KOPT-K1 (cell line): ENCODE measurements around the gene DPH3.

Experiments used
- H3K27ac ChIP-seq: fragments of 200-600 bp; sonication (generic); 2 replicates; pipeline ENCODE4 v1.5.1; 2016; ENCODE audit warnings: antibody characterized with exemption, mild to moderate bottlenecking, low read depth, low read length; ENCODE audit not compliant: poor library complexity, severe bottlenecking
- H3K36me3 ChIP-seq: fragments of 200-600 bp; sonication (generic); 2 replicates; pipeline ENCODE4 v1.5.1; 2017; ENCODE audit warnings: antibody characterized with exemption, mild to moderate bottlenecking, low read length, moderate library complexity; ENCODE audit not compliant: insufficient read depth
- H3K9me3 ChIP-seq: fragments of 200-600 bp; sonication (generic); 2 replicates; pipeline ENCODE4 v1.5.1; 2017; ENCODE audit warnings: antibody characterized with exemption, low read length, mild to moderate bottlenecking; ENCODE audit not compliant: insufficient read depth, poor library complexity, severe bottlenecking

Gene DPH3

GRCh38 chr3:16253601-16254000 lies 11.1 kb downstream of the DPH3 start:
- no peaks in the 10 kb centered on the region for H3K36me3 ChIP-seq
- H3K27ac ChIP-seq: no peak overlapping the region
- H3K9me3 ChIP-seq: no peaks in the 10 kb centered on the region

GRCh38 chr3:16252988-16253387 lies 11.8 kb downstream of the DPH3 start:
- Histone ChIP-seq H3K27ac (no peak overlapping the region), H3K36me3 (no peaks in the 10 kb centered on the region), H3K9me3 (no peaks in the 10 kb centered on the region)

- no peak overlapping the region for H3K27ac ChIP-seq
- no peaks in the 10 kb centered on the region for H3K36me3 ChIP-seq
- H3K9me3 ChIP-seq: no peaks in the 10 kb centered on the region
These were observed 12.3 kb downstream of the DPH3 start for GRCh38 chr3:16252243-16252978.

GRCh38 chr3:16251316-16252085 lies 13.2 kb downstream of the DPH3 start:
- Histone ChIP-seq H3K9me3 (no peaks in the 10 kb centered on the region), H3K36me3 (no peaks in the 10 kb centered on the region), H3K27ac (no peak overlapping the region)

GRCh38 chr3:16249886-16250285 lies 14.9 kb downstream of the DPH3 start:
- H3K36me3 ChIP-seq: no peaks in the 10 kb centered on the region
- H3K27ac ChIP-seq: no peak overlapping the region
- H3K9me3 ChIP-seq: no peaks in the 10 kb centered on the region

- H3K9me3 ChIP-seq: no peaks in the 10 kb centered on the region
- H3K27ac ChIP-seq: no peak overlapping the region
- no peaks in the 10 kb centered on the region for H3K36me3 ChIP-seq
These were observed 15.4 kb downstream of the DPH3 start for GRCh38 chr3:16249336-16249735.

GRCh38 chr3:16248556-16248955 lies 16.2 kb downstream of the DPH3 start:
- Histone ChIP-seq H3K27ac (no peak overlapping the region), H3K9me3 (no peaks in the 10 kb centered on the region), H3K36me3 (no peaks in the 10 kb centered on the region)

- no peaks in the 10 kb centered on the region for H3K9me3 ChIP-seq
- no peak overlapping the region for H3K27ac ChIP-seq
- H3K36me3 ChIP-seq: no peaks in the 10 kb centered on the region
These were observed 17.3 kb downstream of the DPH3 start for GRCh38 chr3:16247282-16248061.

- H3K27ac ChIP-seq: no peak overlapping the region
- no peaks in the 10 kb centered on the region for H3K36me3 ChIP-seq
- H3K9me3 ChIP-seq: no peaks in the 10 kb centered on the region
These were observed 19.1 kb downstream of the DPH3 start for GRCh38 chr3:16245609-16246008.

GRCh38 chr3:16243706-16244490 lies 20.8 kb downstream of the DPH3 start:
- H3K9me3 ChIP-seq: no peaks in the 10 kb centered on the region
- H3K36me3 ChIP-seq: no peaks in the 10 kb centered on the region
- H3K27ac ChIP-seq: no peak overlapping the region

- H3K36me3 ChIP-seq: no peaks in the 10 kb centered on the region
- H3K27ac ChIP-seq: no peak overlapping the region
- no peaks in the 10 kb centered on the region for H3K9me3 ChIP-seq
These were observed 22.6 kb downstream of the DPH3 start for GRCh38 chr3:16242177-16242576.

- Histone ChIP-seq H3K9me3 (no peaks in the 10 kb centered on the region), H3K36me3 (no peaks in the 10 kb centered on the region), H3K27ac (no peak overlapping the region)
These were observed 23.5 kb downstream of the DPH3 start for GRCh38 chr3:16241225-16241624.

- Histone ChIP-seq H3K27ac (no peak overlapping the region), H3K36me3 (no peaks in the 10 kb centered on the region), H3K9me3 (no peaks in the 10 kb centered on the region)
These were observed 24.3 kb downstream of the DPH3 start for GRCh38 chr3:16240229-16241023.

- H3K36me3 ChIP-seq: no peaks in the 10 kb centered on the region
- no peak overlapping the region for H3K27ac ChIP-seq
- H3K9me3 ChIP-seq: no peaks in the 10 kb centered on the region
These were observed 25.0 kb downstream of the DPH3 start for GRCh38 chr3:16239780-16240179.
